Astrocyte of the cerebellum (primary cell): ENCODE data around the gene CELA3B.

Experiments used
- DNase-seq: peaks from one replicate; pipeline ENCODE4 v3.0.0-alpha.2; 2011; ENCODE audit warnings: low read depth
- H3K4me3 ChIP-seq: 2 replicates; pipeline ENCODE4 v1.5.1; 2011; ENCODE audit warnings: mild to moderate bottlenecking, low read depth, low read length, moderate library complexity
- in situ Hi-C: cut with HindIII; loops from 2 replicates; pipeline ENCODE4 v1.10.0; 2017; ENCODE audit warnings: low sequenced_read_pairs
- TF ChIP-seq, protein P1 (sequence below): IDR thresholded peaks from 2 replicates; pipeline ENCODE4 v1.5.1; 2012; ENCODE audit warnings: low read length, low read depth, moderate library complexity, mild to moderate bottlenecking; ENCODE audit errors: missing control alignments

CELA3B gene

GRCh38 chr1:21933397-21934248 lies 43.2 kb upstream of the CELA3B start:
- in situ Hi-C loops = no loop called here
- no peak overlapping the region for H3K4me3 ChIP-seq
- no peak for DNase-seq
- TF ChIP-seq, protein P1, sequence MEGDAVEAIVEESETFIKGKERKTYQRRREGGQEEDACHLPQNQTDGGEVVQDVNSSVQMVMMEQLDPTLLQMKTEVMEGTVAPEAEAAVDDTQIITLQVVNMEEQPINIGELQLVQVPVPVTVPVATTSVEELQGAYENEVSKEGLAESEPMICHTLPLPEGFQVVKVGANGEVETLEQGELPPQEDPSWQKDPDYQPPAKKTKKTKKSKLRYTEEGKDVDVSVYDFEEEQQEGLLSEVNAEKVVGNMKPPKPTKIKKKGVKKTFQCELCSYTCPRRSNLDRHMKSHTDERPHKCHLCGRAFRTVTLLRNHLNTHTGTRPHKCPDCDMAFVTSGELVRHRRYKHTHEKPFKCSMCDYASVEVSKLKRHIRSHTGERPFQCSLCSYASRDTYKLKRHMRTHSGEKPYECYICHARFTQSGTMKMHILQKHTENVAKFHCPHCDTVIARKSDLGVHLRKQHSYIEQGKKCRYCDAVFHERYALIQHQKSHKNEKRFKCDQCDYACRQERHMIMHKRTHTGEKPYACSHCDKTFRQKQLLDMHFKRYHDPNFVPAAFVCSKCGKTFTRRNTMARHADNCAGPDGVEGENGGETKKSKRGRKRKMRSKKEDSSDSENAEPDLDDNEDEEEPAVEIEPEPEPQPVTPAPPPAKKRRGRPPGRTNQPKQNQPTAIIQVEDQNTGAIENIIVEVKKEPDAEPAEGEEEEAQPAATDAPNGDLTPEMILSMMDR = no peak

- TF ChIP-seq, protein P1 = no peak
- DNase-seq = no peak
- peak overlapping the region; percentile 53 for H3K4me3 ChIP-seq
- in situ Hi-C loops = loop anchor here (5.0 kb wide), 1 partner anchor 48 kb away; no protein-coding TSS in a partner anchor
These were observed 41.4 kb upstream of the CELA3B start for GRCh38 chr1:21935393-21935804.

DNA sequence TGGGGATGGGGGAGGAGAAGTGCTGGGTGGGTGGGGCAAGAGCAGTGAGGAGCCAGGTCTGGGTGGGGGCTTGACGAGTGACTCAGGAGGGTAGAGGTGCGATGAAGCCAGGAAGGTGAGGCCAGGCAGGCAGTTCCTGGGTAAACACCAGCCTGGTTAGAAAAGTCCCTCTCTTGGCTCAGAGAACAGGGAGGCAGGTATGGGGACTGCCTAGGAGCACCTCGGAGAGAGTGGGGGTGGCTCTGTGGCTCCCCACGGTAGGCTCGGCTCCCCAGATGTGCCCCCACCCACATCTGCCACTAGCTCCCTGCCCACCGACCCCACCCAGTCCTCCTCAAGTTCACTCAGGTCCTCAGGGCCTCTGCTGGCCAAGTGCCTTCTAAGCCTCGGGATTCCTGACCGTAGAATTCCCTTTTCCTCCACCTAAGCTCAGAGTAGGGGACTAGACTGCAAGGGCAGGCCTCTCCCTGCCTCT lies 40.9 kb upstream of the CELA3B start:
- TF ChIP-seq, protein P1 = no peak
- in situ Hi-C loops = loop anchor here (5.0 kb wide), 1 partner anchor 49 kb away; no protein-coding TSS in a partner anchor
- DNase-seq = no peak
- peak overlapping the region; percentile 53 for H3K4me3 ChIP-seq

DNA sequence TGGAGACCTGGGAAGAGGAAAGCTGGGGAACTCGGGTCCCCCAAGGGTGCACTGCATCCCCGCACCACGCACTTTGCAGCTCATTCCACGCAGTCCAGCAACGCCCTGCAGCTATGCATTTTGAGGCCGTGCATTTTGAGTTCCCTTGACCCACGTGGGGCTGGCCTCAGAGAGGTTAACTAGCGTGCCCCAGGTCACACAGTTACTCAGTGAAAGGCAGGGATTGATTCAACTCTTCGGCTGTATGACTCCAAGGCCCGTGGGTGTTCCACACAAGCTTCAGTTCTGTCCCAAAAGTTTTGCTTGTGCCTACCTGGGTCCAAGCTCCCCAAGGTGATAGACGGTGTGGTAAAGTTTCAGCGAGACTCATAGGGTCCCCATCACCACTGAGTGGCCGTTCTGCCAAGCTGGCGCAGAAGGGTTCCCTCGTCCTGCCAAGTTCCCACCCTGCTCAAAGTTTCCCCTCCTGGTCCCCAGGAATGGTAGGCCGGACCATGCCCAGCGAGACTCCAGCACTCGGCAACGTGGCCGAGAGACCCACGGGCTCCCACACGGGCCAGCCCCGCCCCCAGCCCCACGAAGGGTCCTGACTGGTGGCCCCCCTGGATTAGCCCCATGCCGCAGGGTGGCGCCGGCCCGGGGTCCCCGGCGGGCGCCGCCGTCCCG lies 40.3 kb upstream of the CELA3B start:
- H3K4me3 ChIP-seq = peak overlapping the region; percentile 53
- in situ Hi-C loops = loop anchor here (5.0 kb wide), 1 partner anchor 49 kb away; no protein-coding TSS in a partner anchor
- TF ChIP-seq, protein P1 = no peak
- no peak for DNase-seq

- TF ChIP-seq, protein P1 = no peak
- in situ Hi-C loops = loop anchor here (5.0 kb wide), 1 partner anchor 50 kb away; no protein-coding TSS in a partner anchor
- no peak for DNase-seq
- H3K4me3 ChIP-seq = peak within 1 kb of the TSS; percentile 53
These were observed 39.8 kb upstream of the CELA3B start, which contains the start of gene HSPG2 for GRCh38 chr1:21937034-21937371. TSS of gene HSPG2 (minus strand) at chr1:21937310. CDS start at chr1:21937217, 93 bp downstream.

GRCh38 chr1:21937372-21938121 lies 39.3 kb upstream of the CELA3B start:
- in situ Hi-C loops = loop anchor here (5.0 kb wide), 1 partner anchor 50 kb away; no protein-coding TSS in a partner anchor
- peak overlapping the region; percentile 19 for H3K4me3 ChIP-seq
- peak; percentile 39 for DNase-seq
- TF ChIP-seq, protein P1 = no peak
